Fibroblast of lung (primary cell): ENCODE results near the gene LEKR1. TPM values are rescaled to one million over a fixed set of nuclear protein-coding genes. Genes with fewer than 3 reads are reported as not detected.

ENCODE experiments used
- DNase-seq, 2 donors: peaks; one replicate each; pipeline versions ENCODE4 v3.0.0 to v3.0.0-alpha.2; 2010; ENCODE audit warnings: low read depth in 2 of 2
- H2AFZ ChIP-seq: 2 replicates; pipeline ENCODE4 v1.5.1; 2012; ENCODE audit warnings: low read length, control low read depth, inconsistent platforms
- H3K27ac ChIP-seq: 2 replicates; pipeline ENCODE4 v1.5.1; 2011; ENCODE audit warnings: low read length, control low read depth; ENCODE audit not compliant: insufficient read depth
- H3K27me3 ChIP-seq: 2 replicates; pipeline ENCODE4 v1.5.1; 2011; ENCODE audit warnings: mild to moderate bottlenecking, low read length; ENCODE audit not compliant: control insufficient read depth, insufficient read depth
- H3K36me3 ChIP-seq: 2 replicates; pipeline ENCODE4 v1.5.1; 2011; ENCODE audit warnings: low read length; ENCODE audit not compliant: control insufficient read depth, insufficient read depth
- H3K4me1 ChIP-seq: 2 replicates; pipeline ENCODE4 v1.5.1; 2011; ENCODE audit warnings: low read length; ENCODE audit not compliant: control insufficient read depth, insufficient read depth; ENCODE audit errors: extremely low read depth
- H3K4me2 ChIP-seq: 2 replicates; pipeline ENCODE4 v1.5.1; 2011; ENCODE audit warnings: low read length, control low read depth; ENCODE audit not compliant: insufficient read depth; ENCODE audit errors: extremely low read depth
- H3K4me3 ChIP-seq, 4 experiments: fragments of 200-600 bp in 1 of 4; sonication (generic) in 1 of 4; replicated peaks in 1 of 4; 2 replicates each; pipeline ENCODE4 v1.5.1; 2011 to 2016; ENCODE audit warnings: low read length in 4 of 4, low read depth in 3 of 4, mild to moderate bottlenecking in 3 of 4, control low read depth in 2 of 4, inconsistent platforms in 1 of 4, mixed read lengths in 1 of 4; ENCODE audit not compliant: insufficient read depth in 1 of 4; ENCODE audit errors: control extremely low read depth in 1 of 4
- H3K79me2 ChIP-seq: 2 replicates; pipeline ENCODE4 v1.5.1; 2012; ENCODE audit warnings: mild to moderate bottlenecking, low read length, inconsistent platforms; ENCODE audit not compliant: control insufficient read depth, insufficient read depth
- H3K9ac ChIP-seq: 2 replicates; pipeline ENCODE4 v1.5.1; 2011; ENCODE audit warnings: mild to moderate bottlenecking, low read length, control low read depth; ENCODE audit not compliant: insufficient read depth
- H3K9me3 ChIP-seq: 2 replicates; pipeline ENCODE4 v1.5.1; 2012; ENCODE audit warnings: low read depth, low read length; ENCODE audit not compliant: control insufficient read depth, insufficient read depth
- H4K20me1 ChIP-seq: 2 replicates; pipeline ENCODE4 v1.5.1; 2011; ENCODE audit warnings: low read length; ENCODE audit not compliant: control insufficient read depth, insufficient read depth; ENCODE audit errors: extremely low read depth
- CTCF ChIP-seq, 2 donors: IDR thresholded peaks in 1 of 2; conservative IDR thresholded peaks in 1 of 2; 1 replicate in 1 of 2; 2 replicates in 1 of 2; pipeline ENCODE4 v1.5.1; 2011 to 2012; ENCODE audit warnings: low read length in 2 of 2, control low read depth in 1 of 2, inconsistent platforms in 1 of 2, low read depth in 1 of 2, mild to moderate bottlenecking in 1 of 2
- EZH2 ChIP-seq: IDR thresholded peaks from 2 replicates; pipeline ENCODE4 v1.5.1; 2012; ENCODE audit warnings: low read length, control low read depth, mild to moderate bottlenecking; ENCODE audit errors: missing control alignments
- polyA plus RNA-seq, 2 donors: library from polyadenylated mRNA; depleted of rRNA in 1 of 2; stranded (reverse) in 1 of 2; unstranded in 1 of 2; fragments of >200 nt; gene quantifications; 2 replicates each; pipeline ENCODE4 v1.2.1, GENCODE V29; 2011 to 2012; ENCODE audit warnings: missing spikeins in 1 of 2
- total RNA-seq: library from RNA; depleted of rRNA; stranded (reverse); fragments of >200 nt; gene quantifications from 2 replicates; pipeline ENCODE4 v1.2.1, GENCODE V29; 2014

Gene LEKR1
- total and polyA plus RNA-seq, 2 donors (not counting 1 experiment from before 2014, with no cell fraction given): 0.28 to 1.3 TPM

GRCh38 chr3:157088601-157089454 lies 262.7 kb downstream of the LEKR1 start:
- Histone ChIP-seq H3K9me3 (no peaks in the 10 kb centered on the region), H3K4me1 (peaks cover 19% of the 10 kb centered on the region), H3K27ac (peak overlapping the region; percentile 96), H2AFZ (peak overlapping the region; percentile 73), H4K20me1 (no peaks in the 10 kb centered on the region), H3K36me3 (no peaks in the 10 kb centered on the region), H3K79me2 (no peaks in the 10 kb centered on the region), H3K9ac (peak overlapping the region; percentile 89), H3K27me3 (no peaks in the 10 kb centered on the region), H3K4me2 (peak overlapping the region; percentile 91), H3K4me3 (peak overlapping the region; percentile 35 to 64 (median 60))
- peak; percentile 94 to 97 for DNase-seq
- TF ChIP-seq CTCF (conservative IDR thresholded peaks at IDR 0.05 in 1 of 2, IDR thresholded peaks at IDR 0.05 in 1 of 2; ENCODE audit: low read depth in 1 of 2, low read length in 2 of 2): no peak
- TF ChIP-seq EZH2: no peak

- Histone ChIP-seq H3K4me1 (peaks cover 19% of the 10 kb centered on the region), H3K9me3 (no peaks in the 10 kb centered on the region), H2AFZ (peak overlapping the region; percentile 73), H3K4me3 (peak overlapping the region in 2 of 4 experiments; percentile 5 to 64), H3K27ac (peak overlapping the region; percentile 96), H3K79me2 (no peaks in the 10 kb centered on the region), H3K36me3 (no peaks in the 10 kb centered on the region), H4K20me1 (no peaks in the 10 kb centered on the region), H3K27me3 (no peaks in the 10 kb centered on the region), H3K4me2 (peak overlapping the region; percentile 91), H3K9ac (peak overlapping the region; percentile 89)
- DNase-seq: no peak
- TF ChIP-seq CTCF (conservative IDR thresholded peaks at IDR 0.05 in 1 of 2, IDR thresholded peaks at IDR 0.05 in 1 of 2; ENCODE audit: low read depth in 1 of 2, low read length in 2 of 2) (no peak), EZH2 (no peak)
These were observed 263.5 kb downstream of the LEKR1 start for GRCh38 chr3:157089455-157090221.
